SK-N-MC (cell line): Measurements from ENCODE around the gene ANKRD39.

Source experiments
- DNase-seq: peaks from one replicate; pipeline ENCODE4 v3.0.0-alpha.2; 2011; ENCODE audit warnings: low read depth, low spot score
- H3K27ac ChIP-seq: fragments of 200-600 bp; sonication (generic); 2 replicates; pipeline ENCODE4 v1.5.1; 2016; ENCODE audit warnings: mixed run types
- H3K36me3 ChIP-seq: fragments of 200-600 bp; sonication (generic); 2 replicates; pipeline ENCODE4 v1.6.1; 2017; ENCODE audit warnings: antibody characterized with exemption, low read length, mixed read lengths; ENCODE audit not compliant: insufficient read depth
- H3K4me3 ChIP-seq: fragments of 200-600 bp; sonication (generic); 2 replicates; pipeline ENCODE4 v1.5.1; 2016
- H3K9ac ChIP-seq: fragments of 200-600 bp; sonication (generic); 2 replicates; pipeline ENCODE4 v1.8.0; 2017; ENCODE audit warnings: mixed run types, mixed read lengths; ENCODE audit not compliant: insufficient read length
- H3K9me3 ChIP-seq: fragments of 200-600 bp; sonication (generic); 2 replicates; pipeline ENCODE4 v1.6.1; 2017; ENCODE audit warnings: low read depth, mild to moderate bottlenecking, antibody characterized with exemption, low read length, moderate library complexity, mixed read lengths
- EZH2 ChIP-seq: fragments of 200-600 bp; sonication (generic); IDR thresholded peaks from one replicate; pipeline ENCODE4 v1.6.1; 2017; ENCODE audit warnings: antibody characterized with exemption
- FOXP2 ChIP-seq: optimal IDR thresholded peaks from 2 replicates; pipeline ENCODE3; 2011; ENCODE audit warnings: mild to moderate bottlenecking, moderate library complexity; ENCODE audit not compliant: insufficient read depth; ENCODE audit errors: extremely low read length, control extremely low read depth
- POLR2AphosphoS5 ChIP-seq: IDR thresholded peaks from 2 replicates; pipeline ENCODE4 v1.6.1; 2012; ENCODE audit warnings: mild to moderate bottlenecking, low read depth, low read length, borderline replicate concordance

ANKRD39 gene

GRCh38 chr2:96876269-96877041 is 18.6 kb upstream of the ANKRD39 start:
- DNase-seq: no peak
- Histone ChIP-seq H3K9me3 (no peaks in the 10 kb centered on the region), H3K9ac (no peak overlapping the region), H3K4me3 (no peak overlapping the region), H3K36me3 (no peaks in the 10 kb centered on the region), H3K27ac (no peak overlapping the region)
- TF ChIP-seq POLR2AphosphoS5: no peak
- no peak for TF ChIP-seq EZH2
- no peak for TF ChIP-seq FOXP2

GRCh38 chr2:96875498-96876268 is 17.9 kb upstream of the ANKRD39 start:
- H3K4me3 ChIP-seq: no peak overlapping the region
- H3K27ac ChIP-seq: no peak overlapping the region
- no peaks in the 10 kb centered on the region for H3K36me3 ChIP-seq
- no peaks in the 10 kb centered on the region for H3K9me3 ChIP-seq
- DNase-seq: no peak
- no peak overlapping the region for H3K9ac ChIP-seq
- TF ChIP-seq FOXP2 (no peak), EZH2 (no peak), POLR2AphosphoS5 (no peak)

GRCh38 chr2:96874198-96874831 is 16.5 kb upstream of the ANKRD39 start:
- no peaks in the 10 kb centered on the region for H3K36me3 ChIP-seq
- DNase-seq: no peak
- H3K9ac ChIP-seq: no peak overlapping the region
- H3K27ac ChIP-seq: no peak overlapping the region
- TF ChIP-seq POLR2AphosphoS5: no peak
- no peak for TF ChIP-seq EZH2
- no peak for TF ChIP-seq FOXP2
- no peaks in the 10 kb centered on the region for H3K9me3 ChIP-seq
- no peak overlapping the region for H3K4me3 ChIP-seq

- Histone ChIP-seq H3K4me3 (no peak overlapping the region), H3K27ac (no peak overlapping the region), H3K9ac (no peak overlapping the region), H3K9me3 (no peaks in the 10 kb centered on the region), H3K36me3 (no peaks in the 10 kb centered on the region)
- no peak for DNase-seq
- no peak for TF ChIP-seq FOXP2
- TF ChIP-seq EZH2: no peak
- TF ChIP-seq POLR2AphosphoS5: no peak
Observed at GRCh38 chr2:96873651-96874096, 15.9 kb upstream of the ANKRD39 start.

- Histone ChIP-seq H3K9ac (no peak overlapping the region), H3K36me3 (no peaks in the 10 kb centered on the region), H3K9me3 (no peaks in the 10 kb centered on the region), H3K4me3 (no peak overlapping the region), H3K27ac (no peak overlapping the region)
- TF ChIP-seq POLR2AphosphoS5 (no peak), FOXP2 (no peak), EZH2 (no peak)
- DNase-seq: no peak
Observed at GRCh38 chr2:96872591-96873349, 15.0 kb upstream of the ANKRD39 start.

GRCh38 chr2:96870626-96871255 is 12.9 kb upstream of the ANKRD39 start:
- Histone ChIP-seq H3K9me3 (no peaks in the 10 kb centered on the region), H3K4me3 (peak overlapping the region; percentile 95), H3K36me3 (peaks cover 9% of the 10 kb centered on the region; the same call in 1 of the 2 replicates), H3K27ac (no peak overlapping the region), H3K9ac (peak overlapping the region; percentile 84)
- TF ChIP-seq FOXP2 (no peak), EZH2 (no peak), POLR2AphosphoS5 (no peak; the same call in none of the 2 replicates)
- DNase-seq: no peak

GRCh38 chr2:96869822-96870625 is 12.2 kb upstream of the ANKRD39 start, which contains the start of gene SEMA4C:
SEMA4C (minus strand) TSS chr2:96870080; CDS start chr2:96867886, 2,194 bp downstream.
- peak within 1 kb of the TSS; percentile 95 for H3K4me3 ChIP-seq
- DNase-seq: no peak
- H3K36me3 ChIP-seq: peaks cover 16% of the 10 kb centered on the region; the same call in 1 of the 2 replicates
- H3K9me3 ChIP-seq: no peaks in the 10 kb centered on the region
- no peak for TF ChIP-seq FOXP2
- TF ChIP-seq EZH2: no peak
- TF ChIP-seq POLR2AphosphoS5: no peak; the same call in 1 of the 2 replicates
- H3K27ac ChIP-seq: peak within 1 kb of the TSS; percentile 83
- H3K9ac ChIP-seq: peak within 1 kb of the TSS; percentile 96
